ENCODE data around the gene FASTKD3. TPM values are rescaled to one million over a fixed set of nuclear protein-coding genes. Genes with fewer than 3 reads are reported as not detected.

FASTKD3 gene
- total RNA-seq, 2 experiments from 2014 or later: 12.9 to 15.1 TPM

- intact Hi-C loops (cut with micrococcal nuclease; ENCODE audit: unreplicated experiment): no loop called here
- H3K9me3 ChIP-seq (ENCODE audit: low read length): no peaks in the 10 kb centered on the region
Observed at GRCh38 chr5:7851240-7851592, 17.6 kb downstream of the FASTKD3 start.

GRCh38 chr5:7850395-7851239 lies 18.2 kb downstream of the FASTKD3 start, which contains the start of gene CFAP90:
TSS of gene CFAP90 (minus strand) at chr5:7851133. CDS start at chr5:7851021, 112 bp downstream.
- Histone ChIP-seq H4K20me1 (ENCODE audit: insufficient read depth, low read length) (no peaks in the 10 kb centered on the region), H3K4me3 (ENCODE audit: low read depth, low read length, poor library complexity, severe bottlenecking) (no peak within 1 kb of the TSS), H3K27ac (ENCODE audit: low read depth, low read length, poor library complexity, severe bottlenecking) (no peak within 1 kb of the TSS), H3K79me2 (ENCODE audit: insufficient read depth, low read depth, low read length) (no peaks in the 10 kb centered on the region), H3K4me1 (ENCODE audit: insufficient read depth, low read length, poor library complexity, severe bottlenecking) (no peaks in the 10 kb centered on the region), H3K9me3 (ENCODE audit: low read length) (no peaks in the 10 kb centered on the region), H3K36me3 (ENCODE audit: insufficient read depth, low read length) (no peaks in the 10 kb centered on the region), H2AFZ (ENCODE audit: low read length) (no peak within 1 kb of the TSS), H3K9me2 (ENCODE audit: insufficient read depth, low read length) (no peaks in the 10 kb centered on the region), H3K4me2 (ENCODE audit: low read length) (no peak within 1 kb of the TSS)
- intact Hi-C loops (cut with micrococcal nuclease; ENCODE audit: unreplicated experiment): no loop called here
- no TSS peak for BruUV-seq (replicated peaks)
- ChIA-PET POLR2A (interaction anchor here (0.7 kb wide), 1 partner anchor 13 kb away, joined by 5 read pairs; no protein-coding TSS in a partner anchor), CTCF (ENCODE audit: unreplicated experiment) (no interaction called here)
- DNase-seq (ENCODE audit: low spot score): no peak
- TF ChIP-seq CTCF (conservative IDR thresholded peaks at IDR 0.05; ENCODE audit: low read length): no peak
- TF ChIP-seq EZH2phosphoT487 (IDR thresholded peaks at IDR 0.05; ENCODE audit: borderline replicate concordance, low read depth, low read length): no peak

More at GRCh38 chr5:7851240-7851592, 17.6 kb downstream of the FASTKD3 start:
- TF ChIP-seq EZH2phosphoT487 (IDR thresholded peaks at IDR 0.05; ENCODE audit: borderline replicate concordance, low read depth, low read length) (no peak), CTCF (conservative IDR thresholded peaks at IDR 0.05; ENCODE audit: low read length) (no peak)
- no peaks in the 10 kb centered on the region for H3K79me2 ChIP-seq (ENCODE audit: insufficient read depth, low read depth, low read length)
- H3K36me3 ChIP-seq (ENCODE audit: insufficient read depth, low read length): no peaks in the 10 kb centered on the region
- no peaks in the 10 kb centered on the region for H3K9me2 ChIP-seq (ENCODE audit: insufficient read depth, low read length)
- ChIA-PET POLR2A (no interaction called here), CTCF (ENCODE audit: unreplicated experiment) (no interaction called here)
- H2AFZ ChIP-seq (ENCODE audit: low read length): no peak overlapping the region
- BruUV-seq (replicated peaks): no TSS peak
- H4K20me1 ChIP-seq (ENCODE audit: insufficient read depth, low read length): no peaks in the 10 kb centered on the region
- DNase-seq (ENCODE audit: low spot score): no peak
- no peaks in the 10 kb centered on the region for H3K4me1 ChIP-seq (ENCODE audit: insufficient read depth, low read length, poor library complexity, severe bottlenecking)
- H3K4me2 ChIP-seq (ENCODE audit: low read length): no peak overlapping the region
- H3K4me3 ChIP-seq (ENCODE audit: low read depth, low read length, poor library complexity, severe bottlenecking): no peak overlapping the region
- H3K27ac ChIP-seq (ENCODE audit: low read depth, low read length, poor library complexity, severe bottlenecking): no peak overlapping the region

Measured in OCI-LY7 (cell line).